K562 (cell line): ENCODE results near the gene CST6. TPM values are rescaled to one million over a fixed set of nuclear protein-coding genes. Genes with fewer than 3 reads are reported as not detected.

ENCODE experiments used
- ARHGAP35 ChIP-seq: fragments of 450-650 bp; IDR thresholded peaks from 2 replicates; pipeline ENCODE4 v1.6.1; 2018; ENCODE audit not compliant: partially characterized antibody
- CBFB ChIP-seq: sonication (generic); formaldehyde crosslinking; IDR thresholded peaks from 2 replicates; pipeline ENCODE4 v1.4.0; 2020; ENCODE audit warnings: mild to moderate bottlenecking, missing genetic modification reagents
- CTCF ChIP-seq, 3 experiments: IDR thresholded peaks in 2 of 3; conservative IDR thresholded peaks in 1 of 3; 2 replicates each; pipeline ENCODE4 v1.5.1; 2011 to 2012; ENCODE audit warnings: low read length in 3 of 3, mild to moderate bottlenecking in 3 of 3, control low read depth in 2 of 3, improper control_type of control experiment in 1 of 3, inconsistent platforms in 1 of 3, low read depth in 1 of 3, mixed read lengths in 1 of 3, moderate library complexity in 1 of 3; ENCODE audit not compliant: insufficient read depth in 2 of 3
- DDX20 ChIP-seq: fragments of 450-650 bp; IDR thresholded peaks from 2 replicates; pipeline ENCODE4 v1.6.1; 2016; ENCODE audit warnings: missing genetic modification characterization, low read depth, mild to moderate bottlenecking, missing compliant biosample characterization, moderate library complexity
- E2F4 ChIP-seq: sonication (generic); formaldehyde crosslinking; IDR thresholded peaks from 2 replicates; pipeline ENCODE4 v1.8.0; 2022; ENCODE audit warnings: mild to moderate bottlenecking, low read depth, missing genetic modification reagents
- FOXP4 ChIP-seq: sonication (generic); formaldehyde crosslinking; IDR thresholded peaks from 2 replicates; pipeline ENCODE4 v1.8.0; 2022; ENCODE audit warnings: mild to moderate bottlenecking, missing genetic modification reagents, borderline replicate concordance
- GTF2A2 ChIP-seq: IDR thresholded peaks from 2 replicates; pipeline ENCODE4 v1.6.1; 2016; ENCODE audit warnings: mild to moderate bottlenecking, missing genetic modification characterization, missing compliant biosample characterization
- JUN ChIP-seq, 2 experiments: sonication (generic) in 1 of 2; formaldehyde crosslinking in 1 of 2; IDR thresholded peaks; 2 replicates each; pipeline versions ENCODE4 v1.6.1 to v1.8.0; 2012 to 2022; ENCODE audit warnings: borderline replicate concordance in 2 of 2, mild to moderate bottlenecking in 2 of 2, improper control_type of control experiment in 1 of 2, low read depth in 1 of 2, low read length in 1 of 2, missing genetic modification reagents in 1 of 2
- KAT7 ChIP-seq: sonication (generic); formaldehyde crosslinking; IDR thresholded peaks from 2 replicates; pipeline ENCODE4 v1.8.0; 2022; ENCODE audit warnings: missing genetic modification reagents, mild to moderate bottlenecking, borderline replicate concordance
- KLF16 ChIP-seq: IDR thresholded peaks from 2 replicates; pipeline ENCODE4 v1.6.1; 2016; ENCODE audit warnings: antibody characterized with exemption
- KLF6 ChIP-seq: fragments of 250-450 bp; sonication (Bioruptor Pico); IDR thresholded peaks from 2 replicates; pipeline ENCODE4 v1.4.0; 2020; ENCODE audit warnings: mild to moderate bottlenecking, moderate library complexity, borderline replicate concordance
- MCM3 ChIP-seq: fragments of 450-650 bp; IDR thresholded peaks from 2 replicates; pipeline ENCODE4 v1.6.1; 2016
- PHF21A ChIP-seq: fragments of 450-650 bp; IDR thresholded peaks from 2 replicates; pipeline ENCODE4 v1.6.1; 2017; ENCODE audit warnings: low read depth, borderline replicate concordance
- RFX1 ChIP-seq: fragments of 450-650 bp; IDR thresholded peaks from 2 replicates; pipeline ENCODE4 v1.6.1; 2016; ENCODE audit warnings: mild to moderate bottlenecking, moderate library complexity
- SP1 ChIP-seq: sonication (generic); formaldehyde crosslinking; IDR thresholded peaks from 2 replicates; pipeline ENCODE4 v1.8.1; 2022; ENCODE audit warnings: mild to moderate bottlenecking, missing genetic modification reagents
- SRSF1 ChIP-seq: fragments of 200-400 bp; formaldehyde crosslinking; IDR thresholded peaks from 2 replicates; pipeline ENCODE4 v1.6.1; 2017; ENCODE audit warnings: mild to moderate bottlenecking, low read depth, low read length, moderate library complexity
- TAL1 ChIP-seq: fragments of 450-650 bp; IDR thresholded peaks from 2 replicates; pipeline ENCODE4 v1.6.1; 2016; ENCODE audit warnings: mild to moderate bottlenecking
- TBL1XR1 ChIP-seq, 2 experiments: IDR thresholded peaks; 2 replicates each; pipeline ENCODE4 v1.6.1; 2012; ENCODE audit warnings: improper control_type of control experiment in 2 of 2, low read length in 2 of 2, mild to moderate bottlenecking in 1 of 2
- U2AF2 ChIP-seq: fragments of 200-400 bp; formaldehyde crosslinking; optimal IDR thresholded peaks from 2 replicates; pipeline ENCODE3; 2017; ENCODE audit warnings: low read depth, mild to moderate bottlenecking, low read length
- ZBTB17 ChIP-seq: fragments of 450-650 bp; formaldehyde crosslinking; IDR thresholded peaks from 2 replicates; pipeline ENCODE4 v1.4.0; 2020; ENCODE audit warnings: mild to moderate bottlenecking
- ZBTB7A ChIP-seq: IDR thresholded peaks from 2 replicates; pipeline ENCODE4 v1.6.1; 2011; ENCODE audit warnings: low read depth, mild to moderate bottlenecking, low read length, moderate library complexity, borderline replicate concordance; ENCODE audit not compliant: control insufficient read depth
- ZNF124 ChIP-seq: sonication (generic); formaldehyde crosslinking; IDR thresholded peaks from 2 replicates; pipeline ENCODE4 v1.8.1; 2022; ENCODE audit warnings: missing genetic modification reagents
- ZNF696 ChIP-seq: fragments of 250-450 bp; sonication (Bioruptor Pico); conservative IDR thresholded peaks from 2 replicates; pipeline ENCODE4 v1.4.0; 2020; ENCODE audit warnings: mild to moderate bottlenecking, moderate library complexity
- ZNF780A ChIP-seq: fragments of 250-450 bp; sonication (Bioruptor Pico); IDR thresholded peaks from 2 replicates; pipeline ENCODE4 v1.5.0; 2021; ENCODE audit warnings: mild to moderate bottlenecking
- polyA plus RNA-seq, 8 experiments: library from polyadenylated mRNA; depleted of rRNA in 4 of 8; stranded (reverse) in 5 of 8; unstranded in 3 of 8; fragments of >200 nt; fragmentation: Nextera tagmentation in 2 of 8; fragmentation: Illumina TruSeq in 1 of 8; extraction: Ambion mirVana in 2 of 8; extraction: Trizol in 1 of 8; gene quantifications; 2 replicates each; pipeline versions ENCODE4 v1.2.1 to v1.2.3, GENCODE V29; 2011 to 2014; ENCODE audit warnings: inconsistent platforms in 1 of 8, missing spikeins in 1 of 8
- total RNA-seq, 7 experiments: library from RNA; depleted of rRNA in 6 of 7; stranded (reverse); fragments of >200 nt in 6 of 7; fragmentation: Illumina TruSeq in 2 of 7; extraction: Trizol in 2 of 7; gene quantifications; 2 replicates each; pipeline versions ENCODE4 v1.2.1 to v1.2.3, GENCODE V29; 2011 to 2021; ENCODE audit warnings: low replicate concordance in 1 of 7

Gene CST6
- total and polyA plus RNA-seq, 9 of the 15 experiments (the other 6 are each of a cell fraction or from before 2014, with no cell fraction given), result not detected

- TF ChIP-seq ZNF696 (CRISPR knock-in tag) (no peak), PHF21A (peak; percentile 29; the same call in 1 of the 2 replicates), ARHGAP35 (no peak), KLF16 (peak; percentile 47; the same call in 1 of the 2 replicates), KAT7 (CRISPR knock-in tag) (no peak), ZNF780A (CRISPR knock-in tag) (no peak), CTCF (IDR thresholded peaks at IDR 0.05 in 2 of 3, conservative IDR thresholded peaks at IDR 0.05 in 1 of 3; ENCODE audit: insufficient read depth in 2 of 3, low read depth in 1 of 3, low read length in 3 of 3) (peak; percentile 93 to 96 (median 94)), MCM3 (no peak), TAL1 (no peak), ZBTB17 (CRISPR knock-in tag) (0 out of 2 replicates have a peak, but pooled peaks have one; percentile 7), GTF2A2 (no peak), FOXP4 (CRISPR knock-in tag) (no peak), TBL1XR1 (IDR thresholded peaks at IDR 0.05; ENCODE audit: low read length in 2 of 2) (peak in 1 of 2 experiments; percentile 21; a peak in 1 of 4 replicates), SRSF1 (no peak), E2F4 (CRISPR knock-in tag) (no peak), JUN (IDR thresholded peaks at IDR 0.05; ENCODE audit: borderline replicate concordance, low read depth, low read length) (no peak), JUN (CRISPR knock-in tag; IDR thresholded peaks at IDR 0.05; ENCODE audit: borderline replicate concordance) (no peak), DDX20 (no peak), CBFB (no peak), ZBTB7A (peak; percentile 82; the same call in 1 of the 2 replicates), ZNF124 (no peak), KLF6 (CRISPR knock-in tag) (no peak), SP1 (peak; percentile 66; the same call in 1 of the 2 replicates), U2AF2 (no peak), RFX1 (no peak)
Observed at GRCh38 chr11:66022401-66023185, 10.8 kb downstream of the CST6 start (continued).
